Measurements from ENCODE around the gene CFAP20DC.

Gene CFAP20DC

GRCh38 chr3:58884453-58884852 lies 165.4 kb downstream of the CFAP20DC start:
- CTCF ChIA-PET = no interaction called here
- TF ChIP-seq ZNF624 (tag by site-specific recombination; IDR thresholded peaks at IDR 0.05) (no peak), ZNF747 (tag by site-specific recombination; IDR thresholded peaks at IDR 0.05) (no peak), ZNF239 (tag by site-specific recombination; IDR thresholded peaks at IDR 0.05) (no peak), ZNF621 (tag by site-specific recombination; IDR thresholded peaks at IDR 0.05) (no peak), ZNF558 (tag by site-specific recombination; IDR thresholded peaks at IDR 0.05) (no peak), IKZF3 (tag by site-specific recombination; IDR thresholded peaks at IDR 0.05) (no peak), HOXD13 (CRISPR knock-in tag; IDR thresholded peaks at IDR 0.05; ENCODE audit: borderline replicate concordance) (no peak), PRDM6 (tag by site-specific recombination; IDR thresholded peaks at IDR 0.05) (no peak)
- POLR2A ChIA-PET = no interaction called here
- Histone ChIP-seq H3K36me3 (ENCODE audit: control insufficient read depth in 2 of 2, insufficient read depth in 1 of 2, low read length in 2 of 2) (no peaks in the 10 kb centered on the region), H3K4me3 (ENCODE audit: low read depth, low read length) (no peak overlapping the region), H3K27ac (ENCODE audit: extremely low read depth, low read depth, low read length) (no peak overlapping the region), H3K9me3 (ENCODE audit: control insufficient read depth, insufficient read depth, low read depth, low read length) (no peaks in the 10 kb centered on the region), H3K4me1 (ENCODE audit: control insufficient read depth, insufficient read depth, low read length) (no peaks in the 10 kb centered on the region)

DNA sequence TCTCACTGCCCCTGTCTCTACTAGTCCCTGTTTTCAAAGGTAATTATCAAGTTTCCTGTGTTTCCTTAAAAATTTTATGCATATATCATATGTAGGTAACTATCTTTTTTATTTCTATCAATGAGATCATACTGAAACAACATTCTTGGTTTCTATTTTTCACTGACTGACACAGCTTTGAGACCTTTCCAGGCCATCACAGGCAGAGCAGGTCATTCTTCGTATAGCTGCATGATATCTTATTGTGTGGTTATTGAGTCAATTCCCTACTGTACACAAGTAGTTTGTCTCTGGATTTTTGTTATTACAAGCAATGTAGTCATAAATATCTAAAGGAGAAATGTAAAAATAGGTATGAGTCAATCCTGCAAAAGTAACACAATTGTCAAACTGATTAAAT lies 169.6 kb downstream of the CFAP20DC start:
- H3K36me3 ChIP-seq (ENCODE audit: control insufficient read depth in 2 of 2, insufficient read depth in 1 of 2, low read length in 2 of 2) = no peaks in the 10 kb centered on the region
- CTCF ChIA-PET = no interaction called here
- H3K4me3 ChIP-seq (ENCODE audit: low read depth, low read length) = no peak overlapping the region
- TF ChIP-seq ZNF10 (tag by site-specific recombination; IDR thresholded peaks at IDR 0.05) (no peak), ZNF677 (tag by site-specific recombination; IDR thresholded peaks at IDR 0.05) (no peak), ZEB2 (tag by site-specific recombination; IDR thresholded peaks at IDR 0.05) (no peak), ZNF354C (tag by site-specific recombination; IDR thresholded peaks at IDR 0.05; ENCODE audit: borderline replicate concordance, low read depth) (no peak), ZNF169 (tag by site-specific recombination; IDR thresholded peaks at IDR 0.05) (no peak), ZNF571 (tag by site-specific recombination; IDR thresholded peaks at IDR 0.05) (no peak)
- no peak overlapping the region for H3K27ac ChIP-seq (ENCODE audit: extremely low read depth, low read depth, low read length)
- H3K9me3 ChIP-seq (ENCODE audit: control insufficient read depth, insufficient read depth, low read depth, low read length) = no peaks in the 10 kb centered on the region
- H3K4me1 ChIP-seq (ENCODE audit: control insufficient read depth, insufficient read depth, low read length) = no peaks in the 10 kb centered on the region
- POLR2A ChIA-PET = no interaction called here

DNA sequence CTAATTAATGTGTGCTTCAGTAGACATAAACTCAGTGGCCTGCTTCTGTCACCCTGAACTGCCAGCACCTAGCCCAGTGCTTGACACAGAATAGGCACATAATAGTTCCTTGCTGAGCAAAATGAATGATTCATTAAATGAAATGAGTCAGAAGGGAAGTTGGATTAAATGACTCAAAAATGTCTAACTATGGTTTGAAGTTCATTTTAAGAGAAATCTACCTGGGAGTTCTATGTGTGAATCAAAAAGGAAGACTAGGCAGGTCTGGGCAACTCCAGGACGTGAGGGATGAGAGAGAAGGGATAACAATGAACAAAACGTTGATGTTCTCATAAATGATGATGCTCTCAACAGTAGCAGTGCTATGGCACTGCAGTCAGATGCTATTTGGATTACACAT lies 175.0 kb downstream of the CFAP20DC start:
- Histone ChIP-seq H3K4me3 (ENCODE audit: low read depth, low read length) (no peak overlapping the region), H3K4me1 (ENCODE audit: control insufficient read depth, insufficient read depth, low read length) (no peaks in the 10 kb centered on the region), H3K36me3 (ENCODE audit: control insufficient read depth in 2 of 2, insufficient read depth in 1 of 2, low read length in 2 of 2) (no peaks in the 10 kb centered on the region), H3K9me3 (ENCODE audit: control insufficient read depth, insufficient read depth, low read depth, low read length) (no peaks in the 10 kb centered on the region), H3K27ac (ENCODE audit: extremely low read depth, low read depth, low read length) (no peak overlapping the region)
- POLR2A ChIA-PET = no interaction called here
- CTCF ChIA-PET = no interaction called here
- TF ChIP-seq ZNF133 (tag by site-specific recombination; IDR thresholded peaks at IDR 0.05) (no peak), FEZF1 (tag by site-specific recombination; IDR thresholded peaks at IDR 0.05) (no peak), ZNF354C (tag by site-specific recombination; IDR thresholded peaks at IDR 0.05; ENCODE audit: borderline replicate concordance, low read depth) (no peak), ZNF2 (tag by site-specific recombination; IDR thresholded peaks at IDR 0.05) (no peak), ZNF266 (tag by site-specific recombination; IDR thresholded peaks at IDR 0.05; ENCODE audit: low read depth) (no peak), ZNF404 (tag by site-specific recombination; IDR thresholded peaks at IDR 0.05) (no peak), BCL11A (tag by site-specific recombination; IDR thresholded peaks at IDR 0.05; ENCODE audit: low read depth) (no peak), ZBTB1 (tag by site-specific recombination; IDR thresholded peaks at IDR 0.05) (no peak), ZNF639 (tag by site-specific recombination; IDR thresholded peaks at IDR 0.05) (no peak), ZNF555 (tag by site-specific recombination; conservative IDR thresholded peaks at IDR 0.05) (no peak), ZEB2 (tag by site-specific recombination; IDR thresholded peaks at IDR 0.05) (no peak), ZNF292 (tag by site-specific recombination; IDR thresholded peaks at IDR 0.05; ENCODE audit: borderline replicate concordance, low read depth) (no peak), SALL2 (tag by site-specific recombination; IDR thresholded peaks at IDR 0.05; ENCODE audit: borderline replicate concordance) (no peak)
- TF ChIP-seq, protein P1, sequence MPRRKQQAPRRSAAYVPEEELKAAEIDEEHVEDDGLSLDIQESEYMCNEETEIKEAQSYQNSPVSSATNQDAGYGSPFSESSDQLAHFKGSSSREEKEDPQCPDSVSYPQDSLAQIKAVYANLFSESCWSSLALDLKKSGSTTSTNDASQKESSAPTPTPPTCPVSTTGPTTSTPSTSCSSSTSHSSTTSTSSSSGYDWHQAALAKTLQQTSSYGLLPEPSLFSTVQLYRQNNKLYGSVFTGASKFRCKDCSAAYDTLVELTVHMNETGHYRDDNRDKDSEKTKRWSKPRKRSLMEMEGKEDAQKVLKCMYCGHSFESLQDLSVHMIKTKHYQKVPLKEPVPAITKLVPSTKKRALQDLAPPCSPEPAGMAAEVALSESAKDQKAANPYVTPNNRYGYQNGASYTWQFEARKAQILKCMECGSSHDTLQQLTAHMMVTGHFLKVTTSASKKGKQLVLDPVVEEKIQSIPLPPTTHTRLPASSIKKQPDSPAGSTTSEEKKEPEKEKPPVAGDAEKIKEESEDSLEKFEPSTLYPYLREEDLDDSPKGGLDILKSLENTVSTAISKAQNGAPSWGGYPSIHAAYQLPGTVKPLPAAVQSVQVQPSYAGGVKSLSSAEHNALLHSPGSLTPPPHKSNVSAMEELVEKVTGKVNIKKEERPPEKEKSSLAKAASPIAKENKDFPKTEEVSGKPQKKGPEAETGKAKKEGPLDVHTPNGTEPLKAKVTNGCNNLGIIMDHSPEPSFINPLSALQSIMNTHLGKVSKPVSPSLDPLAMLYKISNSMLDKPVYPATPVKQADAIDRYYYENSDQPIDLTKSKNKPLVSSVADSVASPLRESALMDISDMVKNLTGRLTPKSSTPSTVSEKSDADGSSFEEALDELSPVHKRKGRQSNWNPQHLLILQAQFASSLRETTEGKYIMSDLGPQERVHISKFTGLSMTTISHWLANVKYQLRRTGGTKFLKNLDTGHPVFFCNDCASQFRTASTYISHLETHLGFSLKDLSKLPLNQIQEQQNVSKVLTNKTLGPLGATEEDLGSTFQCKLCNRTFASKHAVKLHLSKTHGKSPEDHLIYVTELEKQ (tag by site-specific recombination; IDR thresholded peaks at IDR 0.05; ENCODE audit: borderline replicate concordance) = no peak
- TF ChIP-seq, protein P2, sequence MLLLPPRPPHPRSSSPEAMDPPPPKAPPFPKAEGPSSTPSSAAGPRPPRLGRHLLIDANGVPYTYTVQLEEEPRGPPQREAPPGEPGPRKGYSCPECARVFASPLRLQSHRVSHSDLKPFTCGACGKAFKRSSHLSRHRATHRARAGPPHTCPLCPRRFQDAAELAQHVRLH (tag by site-specific recombination; IDR thresholded peaks at IDR 0.05) = no peak

Data from HEK293 (cell line).